ENCODE results near the gene CALB2.
"Not testable (repeated sequence)": the region's sequence is repeated elsewhere in the genome, so short reads cannot be mapped to it uniquely, and the experiment has no call there.

CALB2 gene

GRCh38 chr16:71358464-71358998 lies at the start of gene CALB2:
TSS of gene CALB2 (plus strand) at chr16:71358723. CDS start at chr16:71358793, 70 bp downstream.
- DNase-seq, result peak; percentile 62

- DNase-seq, result peak; percentile 28
Observed at GRCh38 chr16:71311553-71312158, 46.9 kb upstream of the CALB2 start.

GRCh38 chr16:71313591-71313990 lies 44.9 kb upstream of the CALB2 start:
- not testable (repeated sequence) for DNase-seq

GRCh38 chr16:71315269-71315668 lies 43.3 kb upstream of the CALB2 start:
- no peak for DNase-seq

- DNase-seq, result no peak
Observed at GRCh38 chr16:71319999-71320398, 38.5 kb upstream of the CALB2 start.

- no peak for DNase-seq
Observed at GRCh38 chr16:71327720-71328119, 30.8 kb upstream of the CALB2 start.

- no peak for DNase-seq
Observed at GRCh38 chr16:71328151-71328550, 30.4 kb upstream of the CALB2 start.

- no peak for DNase-seq
Observed at GRCh38 chr16:71337631-71338030, 20.9 kb upstream of the CALB2 start.

- no peak for DNase-seq
Observed at GRCh38 chr16:71338193-71338592, 20.3 kb upstream of the CALB2 start.

- DNase-seq, result no peak
Observed at GRCh38 chr16:71338632-71339031, 19.9 kb upstream of the CALB2 start.

- no peak for DNase-seq
Observed at GRCh38 chr16:71339236-71340171, 19.0 kb upstream of the CALB2 start.

GRCh38 chr16:71340406-71340805 lies 18.1 kb upstream of the CALB2 start:
- DNase-seq, result no peak

GRCh38 chr16:71341881-71342280 lies 16.6 kb upstream of the CALB2 start:
- DNase-seq, result no peak

GRCh38 chr16:71343078-71343477 lies 15.4 kb upstream of the CALB2 start:
- DNase-seq, result no peak

- no peak for DNase-seq
Observed at GRCh38 chr16:71344315-71344905, 14.1 kb upstream of the CALB2 start.

GRCh38 chr16:71345031-71345430 lies 13.5 kb upstream of the CALB2 start:
- no peak for DNase-seq

- no peak for DNase-seq
Observed at GRCh38 chr16:71347146-71347545, 11.4 kb upstream of the CALB2 start.

GRCh38 chr16:71348262-71349085 lies 10.0 kb upstream of the CALB2 start:
- no peak for DNase-seq

- no peak for DNase-seq
Observed at GRCh38 chr16:71350821-71351557, 7.5 kb upstream of the CALB2 start.

GRCh38 chr16:71351558-71351901 lies 7.0 kb upstream of the CALB2 start:
- no peak for DNase-seq

- no peak for DNase-seq
Observed at GRCh38 chr16:71352466-71352865, 6.1 kb upstream of the CALB2 start.

- no peak for DNase-seq
Observed at GRCh38 chr16:71352963-71353460, 5.5 kb upstream of the CALB2 start.

Data from activated CD4-positive, alpha-beta T cell treated with anti-CD3 and anti-CD28 coated beads, Interleukin-2, amount 50 U/mL, for 16 hours (primary cell).